ENCODE data around the gene TRAF3IP1. TPM values are rescaled to one million over a fixed set of nuclear protein-coding genes. Genes with fewer than 3 reads are reported as not detected.

TRAF3IP1 gene
- total RNA-seq, 1 experiment from 2014 or later = 16.0 TPM

DNA sequence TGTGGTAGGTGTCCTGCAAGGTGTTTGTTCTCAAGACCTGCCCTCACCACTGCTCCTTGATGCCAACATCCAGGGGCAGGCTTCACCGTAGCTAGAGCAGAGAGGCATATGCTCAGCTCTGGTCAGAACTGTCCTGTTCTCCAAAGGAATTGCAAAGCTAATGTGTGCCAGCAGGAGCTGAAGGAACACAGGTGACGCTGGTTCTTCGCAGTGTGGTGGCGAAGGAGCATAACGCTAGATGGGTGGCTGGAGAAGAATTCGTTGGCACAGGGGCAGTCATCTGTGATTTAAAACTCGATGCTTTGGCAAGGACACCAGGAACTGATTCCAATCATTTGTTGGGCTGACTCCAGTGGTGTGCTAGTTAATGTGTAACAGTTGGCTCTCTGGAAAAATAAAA, 20.5 kb upstream of the TRAF3IP1 start:
- Histone ChIP-seq H3K4me3 (ENCODE audit: low read length) (no peak overlapping the region), H3K4me1 (ENCODE audit: low read length) (peaks cover 17% of the 10 kb centered on the region), H3K27me3 (ENCODE audit: low read length) (no peaks in the 10 kb centered on the region), H3K27ac (ENCODE audit: low read length) (no peak overlapping the region), H3K4me2 (ENCODE audit: low read depth, low read length, poor library complexity, severe bottlenecking) (no peak overlapping the region), H3K36me3 (ENCODE audit: insufficient read depth, low read length) (no peaks in the 10 kb centered on the region), H3K9me3 (ENCODE audit: low read length) (no peaks in the 10 kb centered on the region), H2AFZ (ENCODE audit: low read length) (no peak overlapping the region), H3K9me2 (replicated peaks; ENCODE audit: insufficient read depth, low read length) (no peaks in the 10 kb centered on the region), H4K20me1 (ENCODE audit: insufficient read depth, low read depth, low read length) (no peaks in the 10 kb centered on the region), H3K9ac (ENCODE audit: low read length) (no peak overlapping the region), H3K79me2 (ENCODE audit: low read length) (no peaks in the 10 kb centered on the region)
- DNase-seq = no peak

DNA sequence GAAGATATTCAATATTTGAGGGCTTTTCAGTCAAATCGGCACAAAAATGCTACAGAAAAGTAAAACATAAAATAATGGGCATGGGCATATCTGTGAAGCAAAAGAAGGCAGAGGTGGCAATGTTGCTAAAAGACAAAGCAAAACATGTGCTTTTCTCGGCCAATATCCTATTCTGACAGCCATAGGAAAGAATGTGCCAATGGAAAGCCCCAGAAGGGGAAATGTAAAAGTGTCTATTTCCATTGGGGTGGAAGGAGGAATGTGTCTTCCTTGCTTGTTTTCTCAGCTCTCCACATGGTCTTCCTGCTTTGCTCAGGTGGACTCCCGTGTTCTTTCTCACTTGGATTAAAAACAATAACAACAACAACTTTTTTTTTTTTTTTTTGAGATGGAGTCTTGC, 18.2 kb upstream of the TRAF3IP1 start:
- no peak overlapping the region for H3K4me3 ChIP-seq (ENCODE audit: low read length)
- H3K27ac ChIP-seq (ENCODE audit: low read length) = no peak overlapping the region
- peak overlapping the region; percentile 24; the same call in 1 of the 2 replicates for H2AFZ ChIP-seq (ENCODE audit: low read length)
- H3K36me3 ChIP-seq (ENCODE audit: insufficient read depth, low read length) = no peaks in the 10 kb centered on the region
- H3K27me3 ChIP-seq (ENCODE audit: low read length) = no peaks in the 10 kb centered on the region
- H3K79me2 ChIP-seq (ENCODE audit: low read length) = no peaks in the 10 kb centered on the region
- no peaks in the 10 kb centered on the region for H4K20me1 ChIP-seq (ENCODE audit: insufficient read depth, low read depth, low read length)
- no peaks in the 10 kb centered on the region for H3K9me2 ChIP-seq (replicated peaks; ENCODE audit: insufficient read depth, low read length)
- no peak overlapping the region for H3K9ac ChIP-seq (ENCODE audit: low read length)
- H3K4me1 ChIP-seq (ENCODE audit: low read length) = peaks cover 34% of the 10 kb centered on the region
- H3K4me2 ChIP-seq (ENCODE audit: low read depth, low read length, poor library complexity, severe bottlenecking) = no peak overlapping the region
- H3K9me3 ChIP-seq (ENCODE audit: low read length) = no peaks in the 10 kb centered on the region
- no peak for DNase-seq

DNA sequence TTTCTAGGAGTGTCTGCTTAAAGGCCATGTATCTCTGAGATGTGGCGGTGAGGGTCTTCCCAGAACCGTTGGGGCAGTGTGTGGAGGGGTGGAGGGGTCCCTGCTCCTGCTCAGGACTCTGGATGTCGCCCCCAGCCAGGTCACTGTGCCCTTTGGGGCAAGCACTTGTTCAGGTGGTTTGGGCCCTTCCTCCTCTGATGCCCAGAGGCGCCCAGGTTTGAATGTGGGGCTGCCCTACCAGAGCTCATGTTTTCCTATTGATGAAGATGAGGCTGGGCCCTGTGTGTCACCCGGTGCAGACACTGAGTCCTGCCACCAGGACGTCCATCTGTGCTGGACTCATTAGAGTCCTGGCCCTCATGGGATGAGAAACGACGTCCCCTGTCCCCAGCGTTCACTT, 17.6 kb upstream of the TRAF3IP1 start:
- no peak for DNase-seq
- peaks cover 40% of the 10 kb centered on the region for H3K4me1 ChIP-seq (ENCODE audit: low read length)
- H3K4me3 ChIP-seq (ENCODE audit: low read length) = no peak overlapping the region
- H3K36me3 ChIP-seq (ENCODE audit: insufficient read depth, low read length) = no peaks in the 10 kb centered on the region
- no peaks in the 10 kb centered on the region for H3K79me2 ChIP-seq (ENCODE audit: low read length)
- H4K20me1 ChIP-seq (ENCODE audit: insufficient read depth, low read depth, low read length) = no peaks in the 10 kb centered on the region
- no peak overlapping the region for H3K27ac ChIP-seq (ENCODE audit: low read length)
- no peak overlapping the region for H2AFZ ChIP-seq (ENCODE audit: low read length)
- H3K4me2 ChIP-seq (ENCODE audit: low read depth, low read length, poor library complexity, severe bottlenecking) = no peak overlapping the region
- no peaks in the 10 kb centered on the region for H3K27me3 ChIP-seq (ENCODE audit: low read length)
- no peak overlapping the region for H3K9ac ChIP-seq (ENCODE audit: low read length)
- no peaks in the 10 kb centered on the region for H3K9me2 ChIP-seq (replicated peaks; ENCODE audit: insufficient read depth, low read length)
- H3K9me3 ChIP-seq (ENCODE audit: low read length) = no peaks in the 10 kb centered on the region

DNA sequence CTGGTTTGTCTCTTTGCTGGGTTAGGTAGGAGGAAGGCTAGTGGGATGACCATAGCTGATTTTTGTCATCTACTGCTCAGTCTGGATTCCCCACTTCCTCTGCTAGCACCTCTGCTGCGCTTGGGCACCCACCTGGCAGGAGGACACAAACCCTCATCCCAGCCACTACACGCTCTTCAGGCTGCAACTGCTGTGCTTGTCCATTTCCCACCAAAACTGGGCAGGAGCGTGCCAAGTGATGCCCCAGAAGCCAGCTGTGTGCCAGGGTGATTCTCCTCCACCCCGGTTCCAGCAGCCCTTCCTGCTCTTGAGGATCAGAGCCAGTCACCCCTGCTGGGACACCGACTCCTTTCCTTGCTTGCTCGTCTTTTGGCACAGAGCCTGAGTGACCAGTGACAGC, 16.2 kb upstream of the TRAF3IP1 start:
- no peak overlapping the region for H3K4me2 ChIP-seq (ENCODE audit: low read depth, low read length, poor library complexity, severe bottlenecking)
- H3K4me3 ChIP-seq (ENCODE audit: low read length) = no peak overlapping the region
- H3K9me3 ChIP-seq (ENCODE audit: low read length) = no peaks in the 10 kb centered on the region
- H2AFZ ChIP-seq (ENCODE audit: low read length) = peak overlapping the region; percentile 22; the same call in 1 of the 2 replicates
- H3K9ac ChIP-seq (ENCODE audit: low read length) = no peak overlapping the region
- no peaks in the 10 kb centered on the region for H4K20me1 ChIP-seq (ENCODE audit: insufficient read depth, low read depth, low read length)
- no peak for DNase-seq
- H3K27ac ChIP-seq (ENCODE audit: low read length) = no peak overlapping the region
- H3K79me2 ChIP-seq (ENCODE audit: low read length) = no peaks in the 10 kb centered on the region
- H3K36me3 ChIP-seq (ENCODE audit: insufficient read depth, low read length) = no peaks in the 10 kb centered on the region
- H3K9me2 ChIP-seq (replicated peaks; ENCODE audit: insufficient read depth, low read length) = no peaks in the 10 kb centered on the region
- H3K4me1 ChIP-seq (ENCODE audit: low read length) = peaks cover 44% of the 10 kb centered on the region
- no peaks in the 10 kb centered on the region for H3K27me3 ChIP-seq (ENCODE audit: low read length)

DNA sequence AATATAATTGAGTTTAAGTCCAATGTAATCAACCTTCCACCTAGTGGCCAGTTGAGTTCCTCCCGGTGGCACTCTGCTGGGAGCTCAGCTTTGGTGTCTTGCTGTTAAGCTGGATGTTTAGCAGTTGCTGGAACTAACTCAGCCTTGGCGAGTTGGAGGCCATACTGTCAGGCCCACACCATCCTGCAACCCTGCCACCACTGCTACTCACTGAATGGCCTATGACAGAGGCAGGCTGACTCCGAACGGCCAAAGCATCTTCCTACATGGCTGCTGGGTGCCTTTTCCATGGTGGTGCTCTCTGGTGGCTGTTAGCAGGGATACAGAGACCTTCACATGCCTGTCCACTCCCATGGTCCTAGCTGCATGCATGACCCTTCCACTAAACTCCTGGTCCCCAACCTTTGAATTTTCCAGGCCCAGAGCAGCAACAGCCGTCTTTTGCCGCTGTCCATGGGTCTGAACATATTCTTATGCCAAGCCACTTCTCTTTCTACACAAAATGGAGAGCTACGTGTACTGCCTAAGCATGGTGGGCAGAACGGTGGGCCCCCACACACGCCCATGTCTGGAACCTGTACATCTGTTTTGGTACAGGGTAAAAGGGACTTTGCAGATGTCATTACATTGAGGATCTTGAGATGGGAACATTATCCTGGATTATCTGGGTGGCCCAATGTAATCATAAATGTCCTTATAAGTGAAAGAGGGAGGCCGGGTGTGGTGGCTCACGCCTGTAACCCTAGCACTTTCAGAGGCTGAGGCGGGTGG, 15.0 kb upstream of the TRAF3IP1 start:
- Histone ChIP-seq H3K79me2 (ENCODE audit: low read length) (no peaks in the 10 kb centered on the region), H3K9ac (ENCODE audit: low read length) (0 out of 2 replicates have a peak overlapping the region, but pooled peaks have one; percentile 1), H3K4me1 (ENCODE audit: low read length) (peaks cover 47% of the 10 kb centered on the region), H2AFZ (ENCODE audit: low read length) (peak overlapping the region; percentile 21; the same call in 1 of the 2 replicates), H3K27ac (ENCODE audit: low read length) (peak overlapping the region; percentile 91), H3K9me2 (replicated peaks; ENCODE audit: insufficient read depth, low read length) (no peaks in the 10 kb centered on the region), H3K4me2 (ENCODE audit: low read depth, low read length, poor library complexity, severe bottlenecking) (peak overlapping the region; percentile 77), H4K20me1 (ENCODE audit: insufficient read depth, low read depth, low read length) (no peaks in the 10 kb centered on the region), H3K36me3 (ENCODE audit: insufficient read depth, low read length) (no peaks in the 10 kb centered on the region), H3K27me3 (ENCODE audit: low read length) (no peaks in the 10 kb centered on the region), H3K9me3 (ENCODE audit: low read length) (no peaks in the 10 kb centered on the region), H3K4me3 (ENCODE audit: low read length) (no peak overlapping the region)
- DNase-seq = peak; percentile 77

DNA sequence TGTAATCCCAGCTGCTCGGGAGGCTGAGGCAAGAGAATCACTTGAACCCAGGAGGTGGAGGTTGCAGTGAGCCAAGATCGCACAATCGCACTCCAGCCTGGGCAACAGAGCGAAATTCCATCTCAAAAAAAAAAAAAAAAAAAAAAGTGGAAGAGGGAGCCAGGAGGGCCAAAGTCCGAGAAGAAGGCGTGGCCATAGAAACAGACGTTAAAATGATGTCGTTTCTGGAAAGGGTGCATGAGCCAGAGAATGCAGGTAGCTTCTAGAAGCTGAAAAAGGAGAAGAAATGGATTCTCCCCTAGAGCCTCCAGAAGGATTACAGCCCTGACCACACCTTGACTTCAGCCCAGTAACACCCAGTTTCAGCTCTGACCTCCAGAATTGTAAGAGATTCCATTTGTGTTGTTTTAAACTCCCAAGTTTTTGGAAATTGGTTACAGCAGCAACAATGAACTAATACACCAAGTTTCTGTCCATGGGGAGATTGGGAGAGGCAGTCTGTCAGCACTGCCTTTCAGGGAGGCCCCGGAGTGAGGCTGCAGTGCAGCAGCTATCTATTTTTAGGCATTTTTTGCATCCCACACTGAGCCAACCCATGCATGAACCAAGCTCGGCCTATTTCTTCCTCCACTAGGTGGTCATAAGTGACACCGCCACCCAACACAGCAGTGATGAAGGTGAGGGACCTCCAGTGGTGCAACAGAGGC, 14.2 kb upstream of the TRAF3IP1 start:
- Histone ChIP-seq H3K9me3 (ENCODE audit: low read length) (no peaks in the 10 kb centered on the region), H3K27me3 (ENCODE audit: low read length) (no peaks in the 10 kb centered on the region), H3K4me2 (ENCODE audit: low read depth, low read length, poor library complexity, severe bottlenecking) (peak overlapping the region; percentile 77), H4K20me1 (ENCODE audit: insufficient read depth, low read depth, low read length) (no peaks in the 10 kb centered on the region), H3K4me3 (ENCODE audit: low read length) (peak overlapping the region; percentile 58), H3K27ac (ENCODE audit: low read length) (peak overlapping the region; percentile 91), H2AFZ (ENCODE audit: low read length) (peak overlapping the region; percentile 52), H3K36me3 (ENCODE audit: insufficient read depth, low read length) (no peaks in the 10 kb centered on the region), H3K4me1 (ENCODE audit: low read length) (peaks cover 55% of the 10 kb centered on the region), H3K9ac (ENCODE audit: low read length) (peak overlapping the region; percentile 59), H3K79me2 (ENCODE audit: low read length) (no peaks in the 10 kb centered on the region), H3K9me2 (replicated peaks; ENCODE audit: insufficient read depth, low read length) (no peaks in the 10 kb centered on the region)
- DNase-seq = peak; percentile 94

DNA sequence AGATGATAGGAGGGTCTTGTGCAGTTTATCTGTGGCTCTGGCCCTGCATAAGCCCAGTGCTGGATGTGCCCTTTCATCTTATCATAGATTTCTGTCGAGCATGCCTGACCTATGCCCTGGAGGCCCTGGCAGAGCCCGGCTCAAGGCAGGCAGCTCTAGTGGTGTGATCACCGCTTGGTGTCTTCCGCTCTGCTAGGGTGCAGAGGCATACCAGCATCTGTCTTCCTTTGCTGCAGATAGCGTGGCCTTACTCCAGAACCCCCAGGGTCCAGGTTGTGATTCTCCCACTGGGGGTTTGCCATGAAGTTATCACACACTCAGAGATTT, 13.7 kb upstream of the TRAF3IP1 start:
- Histone ChIP-seq H3K27me3 (ENCODE audit: low read length) (no peaks in the 10 kb centered on the region), H3K27ac (ENCODE audit: low read length) (peak overlapping the region; percentile 91), H3K4me3 (ENCODE audit: low read length) (peak overlapping the region; percentile 58), H3K4me2 (ENCODE audit: low read depth, low read length, poor library complexity, severe bottlenecking) (peak overlapping the region; percentile 77), H3K9me2 (replicated peaks; ENCODE audit: insufficient read depth, low read length) (no peaks in the 10 kb centered on the region), H3K9ac (ENCODE audit: low read length) (peak overlapping the region; percentile 59), H3K9me3 (ENCODE audit: low read length) (no peaks in the 10 kb centered on the region), H3K79me2 (ENCODE audit: low read length) (no peaks in the 10 kb centered on the region), H3K4me1 (ENCODE audit: low read length) (peaks cover 60% of the 10 kb centered on the region), H4K20me1 (ENCODE audit: insufficient read depth, low read depth, low read length) (no peaks in the 10 kb centered on the region), H3K36me3 (ENCODE audit: insufficient read depth, low read length) (no peaks in the 10 kb centered on the region), H2AFZ (ENCODE audit: low read length) (peak overlapping the region; percentile 45; the same call in 1 of the 2 replicates)
- no peak for DNase-seq

DNA sequence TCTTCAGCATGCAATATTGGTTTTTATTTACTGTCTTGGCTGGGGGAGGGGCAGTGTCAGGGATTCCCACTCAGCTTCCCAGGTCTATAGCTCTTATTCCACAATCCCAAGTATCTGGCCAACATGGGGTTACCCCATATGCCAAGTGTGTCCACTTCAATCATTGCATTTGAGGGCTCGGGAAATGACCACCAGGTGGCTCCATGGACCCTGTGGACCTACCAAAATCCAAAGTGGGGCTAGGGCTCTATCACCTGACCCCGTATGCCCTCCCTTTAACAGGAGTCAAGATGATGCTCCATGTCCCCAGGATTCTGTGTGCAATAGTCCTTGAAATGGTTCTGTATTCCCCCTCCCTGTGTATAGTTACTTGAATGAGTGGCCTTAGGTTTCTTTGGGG, 12.1 kb upstream of the TRAF3IP1 start:
- Histone ChIP-seq H4K20me1 (ENCODE audit: insufficient read depth, low read depth, low read length) (no peaks in the 10 kb centered on the region), H3K27me3 (ENCODE audit: low read length) (no peaks in the 10 kb centered on the region), H3K4me3 (ENCODE audit: low read length) (no peak overlapping the region), H3K4me2 (ENCODE audit: low read depth, low read length, poor library complexity, severe bottlenecking) (no peak overlapping the region), H3K9me2 (replicated peaks; ENCODE audit: insufficient read depth, low read length) (no peaks in the 10 kb centered on the region), H3K27ac (ENCODE audit: low read length) (no peak overlapping the region), H3K4me1 (ENCODE audit: low read length) (peaks cover 66% of the 10 kb centered on the region), H3K9me3 (ENCODE audit: low read length) (no peaks in the 10 kb centered on the region), H2AFZ (ENCODE audit: low read length) (no peak overlapping the region), H3K9ac (ENCODE audit: low read length) (no peak overlapping the region), H3K79me2 (ENCODE audit: low read length) (no peaks in the 10 kb centered on the region), H3K36me3 (ENCODE audit: insufficient read depth, low read length) (no peaks in the 10 kb centered on the region)
- DNase-seq = peak; percentile 65

Measured in Karpas-422 (cell line).